SK-N-MC (cell line): ENCODE data around the gene ZMYM1.

Experiments used
- EZH2 ChIP-seq: fragments of 200-600 bp; sonication (generic); IDR thresholded peaks from one replicate; pipeline ENCODE4 v1.6.1; 2017; ENCODE audit warnings: antibody characterized with exemption
- FOXP2 ChIP-seq: optimal IDR thresholded peaks from 2 replicates; pipeline ENCODE3; 2011; ENCODE audit warnings: mild to moderate bottlenecking, moderate library complexity; ENCODE audit not compliant: insufficient read depth; ENCODE audit errors: extremely low read length, control extremely low read depth
- POLR2AphosphoS5 ChIP-seq: IDR thresholded peaks from 2 replicates; pipeline ENCODE4 v1.6.1; 2012; ENCODE audit warnings: mild to moderate bottlenecking, low read depth, low read length, borderline replicate concordance

GRCh38 chr1:35053433-35053832 is 25.8 kb upstream of the ZMYM1 start:
- TF ChIP-seq EZH2 (no peak), POLR2AphosphoS5 (no peak), FOXP2 (no peak)
